Adipocyte (in vitro differentiated cells): ENCODE data around the gene DIRAS1.

Experiments
- DNase-seq: peaks from one replicate; pipeline ENCODE4 v3.0.0-alpha.2; 2015; ENCODE audit warnings: low read depth
- H3K27me3 ChIP-seq: replicated peaks from 2 replicates; pipeline ENCODE4 v1.7.0; 2013; ENCODE audit warnings: mild to moderate bottlenecking, low read length, moderate library complexity; ENCODE audit not compliant: control insufficient read depth, insufficient read depth
- H3K36me3 ChIP-seq: 2 replicates; pipeline ENCODE4 v1.7.0; 2013; ENCODE audit warnings: low read length, mild to moderate bottlenecking, moderate library complexity; ENCODE audit not compliant: control insufficient read depth, insufficient read depth, severe bottlenecking
- H3K4me1 ChIP-seq: 2 replicates; pipeline ENCODE4 v1.7.0; 2013; ENCODE audit warnings: mild to moderate bottlenecking, low read length, moderate library complexity; ENCODE audit not compliant: control insufficient read depth, insufficient read depth
- H3K4me3 ChIP-seq: 2 replicates; pipeline ENCODE4 v1.7.0; 2013; ENCODE audit warnings: mild to moderate bottlenecking, low read length, moderate library complexity
- H3K9ac ChIP-seq: 2 replicates; pipeline ENCODE4 v1.7.0; 2013; ENCODE audit warnings: mild to moderate bottlenecking, low read length, moderate library complexity
- H3K9me3 ChIP-seq: 2 replicates; pipeline ENCODE4 v1.7.0; 2013; ENCODE audit warnings: mild to moderate bottlenecking, low read length, moderate library complexity; ENCODE audit not compliant: control insufficient read depth

The DIRAS1 gene

DNA sequence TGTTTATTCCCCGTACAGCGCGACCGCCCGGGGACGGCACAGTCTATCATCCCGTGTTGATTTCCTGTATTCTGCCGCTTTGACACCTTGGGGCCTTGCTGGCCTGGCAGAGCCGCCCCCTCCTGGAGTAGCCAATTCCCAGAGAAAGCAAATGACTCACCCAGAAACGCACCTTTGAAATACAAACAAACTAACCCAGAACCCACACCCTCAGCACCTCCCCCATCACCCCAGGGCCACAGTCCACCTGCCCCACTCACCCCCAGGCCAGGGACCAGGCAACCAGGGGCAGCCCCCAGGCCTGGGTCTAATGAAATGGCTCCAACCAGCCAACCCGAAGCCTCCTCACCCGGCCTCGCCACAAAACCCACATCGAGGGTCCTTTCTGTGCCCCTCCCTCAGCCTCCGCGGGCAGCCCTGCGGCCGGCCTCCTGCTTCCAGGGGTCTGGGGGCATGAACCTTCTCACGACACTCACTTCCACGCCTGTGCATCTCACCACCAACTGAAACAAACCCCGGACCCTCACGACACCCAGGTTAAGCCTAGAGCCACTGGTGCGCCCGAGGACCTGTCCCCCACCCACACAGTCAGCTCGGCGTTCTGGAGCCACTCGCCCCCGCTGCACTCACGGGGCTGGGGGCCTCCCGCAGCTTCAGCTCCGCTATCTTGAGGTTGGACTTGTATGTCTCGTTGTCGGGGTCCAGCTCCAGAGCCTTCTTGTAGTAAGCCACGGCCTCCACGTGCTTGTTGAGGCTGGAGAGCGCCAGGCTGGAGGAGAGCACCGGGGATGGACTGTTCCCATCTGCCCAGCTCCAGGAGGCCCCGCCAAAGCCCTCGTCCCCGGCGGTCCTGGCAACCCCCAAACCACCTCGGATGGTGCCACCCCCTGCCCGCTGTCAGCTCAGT, 41.0 kb upstream of the DIRAS1 start:
- peaks cover 82% of the 10 kb centered on the region for H3K36me3 ChIP-seq

DNA sequence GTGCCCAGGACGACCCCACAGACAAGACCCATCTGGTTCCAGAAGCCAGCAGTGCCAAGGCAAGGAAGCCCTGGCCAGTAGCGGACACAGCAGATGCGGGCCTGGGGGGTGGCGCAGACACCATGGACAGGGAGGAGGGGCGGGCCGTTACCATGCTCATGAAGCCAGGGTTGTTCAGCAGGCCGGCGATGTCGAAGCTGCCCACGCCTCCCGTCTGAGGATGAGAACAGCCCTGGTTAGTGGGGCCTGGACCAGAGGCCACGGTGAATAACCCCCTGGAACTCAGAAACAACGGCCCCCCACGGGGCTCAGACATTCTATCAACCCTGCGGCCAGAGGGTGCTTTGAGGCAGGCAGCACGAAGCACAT, 40.1 kb upstream of the DIRAS1 start:
- Histone ChIP-seq H3K36me3 (peaks cover 78% of the 10 kb centered on the region), H3K4me1 (no peaks in the 10 kb centered on the region), H3K27me3 (no peaks in the 10 kb centered on the region), H3K9me3 (no peaks in the 10 kb centered on the region), H3K9ac (no peak overlapping the region), H3K4me3 (no peak overlapping the region)
- no peak for DNase-seq

More for the DNA sequence above, 41.0 kb upstream of the DIRAS1 start:
- DNase-seq, result no peak
- Histone ChIP-seq H3K9ac (no peak overlapping the region), H3K4me1 (no peaks in the 10 kb centered on the region), H3K27me3 (no peaks in the 10 kb centered on the region), H3K9me3 (no peaks in the 10 kb centered on the region), H3K4me3 (no peak overlapping the region)

DNA sequence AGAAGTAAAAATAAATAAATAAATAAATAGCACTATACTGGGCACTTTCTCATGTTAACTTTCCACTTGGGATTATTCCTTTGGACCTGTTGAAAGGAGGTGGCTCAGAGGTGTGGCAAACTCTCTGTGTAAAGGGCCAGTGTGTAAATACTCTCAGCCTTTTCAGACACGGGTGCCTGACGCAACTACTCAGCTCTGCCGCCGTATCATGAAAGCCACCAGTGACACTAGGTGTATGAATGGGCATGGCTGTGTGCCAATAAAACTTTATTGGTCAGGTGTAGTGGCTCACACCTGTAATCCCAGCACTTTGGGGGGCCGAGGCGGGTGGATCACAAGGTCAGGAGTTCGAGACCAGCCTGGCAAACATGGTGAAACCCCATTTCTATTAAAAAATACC, 38.8 kb upstream of the DIRAS1 start:
- H3K9ac ChIP-seq, result no peak overlapping the region
- peaks cover 78% of the 10 kb centered on the region for H3K36me3 ChIP-seq
- H3K4me3 ChIP-seq, result no peak overlapping the region
- no peak for DNase-seq
- no peaks in the 10 kb centered on the region for H3K9me3 ChIP-seq
- H3K4me1 ChIP-seq, result no peaks in the 10 kb centered on the region
- no peaks in the 10 kb centered on the region for H3K27me3 ChIP-seq

DNA sequence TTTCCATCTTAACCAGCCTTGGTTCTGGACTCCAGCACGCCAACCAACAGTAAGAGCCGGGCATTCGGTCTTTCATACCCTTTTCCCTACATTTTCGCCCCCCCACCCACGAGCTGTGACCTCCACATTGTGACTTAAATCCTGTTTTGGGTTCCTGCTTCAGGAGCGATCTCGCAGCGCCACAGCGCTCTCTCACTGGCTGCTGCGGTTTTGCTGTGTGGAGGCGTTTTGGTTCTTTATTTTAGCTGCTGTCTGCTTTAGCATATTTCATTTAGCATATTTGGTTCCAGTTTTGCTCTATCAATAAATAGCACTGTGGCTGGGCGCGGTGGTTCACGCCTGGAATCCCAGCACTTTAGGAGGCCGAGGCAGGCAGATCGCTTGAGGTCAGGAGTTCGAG, 38.2 kb upstream of the DIRAS1 start:
- peaks cover 79% of the 10 kb centered on the region for H3K36me3 ChIP-seq
- no peaks in the 10 kb centered on the region for H3K9me3 ChIP-seq
- H3K4me1 ChIP-seq, result no peaks in the 10 kb centered on the region
- no peak overlapping the region for H3K9ac ChIP-seq
- no peak overlapping the region for H3K4me3 ChIP-seq
- no peaks in the 10 kb centered on the region for H3K27me3 ChIP-seq
- no peak for DNase-seq

DNA sequence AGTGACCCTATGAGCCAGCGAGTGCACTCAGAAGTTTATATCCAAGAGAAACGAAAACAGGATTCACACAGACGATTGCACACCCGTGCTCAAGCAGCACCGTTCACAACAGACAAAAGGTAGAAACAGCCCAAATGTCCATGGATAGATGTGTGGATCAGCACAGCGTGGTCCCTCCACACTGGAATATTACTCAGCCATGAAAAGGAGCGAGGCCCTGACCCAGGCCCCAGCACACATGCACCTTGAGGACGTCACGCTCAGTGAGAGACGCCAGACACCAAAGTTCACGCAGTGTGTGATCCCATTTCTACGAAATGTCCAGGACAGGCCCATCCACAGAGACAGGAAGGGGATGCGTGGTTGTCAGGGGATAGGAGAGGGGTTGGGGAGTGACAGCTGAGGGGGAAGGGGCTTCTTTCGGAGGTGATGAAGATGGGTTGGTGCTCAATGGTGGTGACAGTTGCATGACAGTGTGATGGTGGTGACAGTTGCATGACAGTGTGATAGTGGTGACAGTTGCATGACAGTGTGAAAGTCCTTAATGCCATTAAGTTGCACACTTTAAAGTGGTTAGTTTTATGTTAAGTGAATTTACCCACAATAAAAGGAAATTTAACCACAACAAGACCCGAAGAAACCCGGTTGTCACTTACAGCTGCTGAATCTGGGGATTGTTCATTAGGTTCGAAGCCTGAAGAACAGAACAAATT, 37.6 kb upstream of the DIRAS1 start:
- Histone ChIP-seq H3K4me1 (no peaks in the 10 kb centered on the region), H3K9ac (no peak overlapping the region), H3K9me3 (no peaks in the 10 kb centered on the region), H3K36me3 (peaks cover 79% of the 10 kb centered on the region), H3K4me3 (no peak overlapping the region), H3K27me3 (no peaks in the 10 kb centered on the region)
- no peak for DNase-seq

DNA sequence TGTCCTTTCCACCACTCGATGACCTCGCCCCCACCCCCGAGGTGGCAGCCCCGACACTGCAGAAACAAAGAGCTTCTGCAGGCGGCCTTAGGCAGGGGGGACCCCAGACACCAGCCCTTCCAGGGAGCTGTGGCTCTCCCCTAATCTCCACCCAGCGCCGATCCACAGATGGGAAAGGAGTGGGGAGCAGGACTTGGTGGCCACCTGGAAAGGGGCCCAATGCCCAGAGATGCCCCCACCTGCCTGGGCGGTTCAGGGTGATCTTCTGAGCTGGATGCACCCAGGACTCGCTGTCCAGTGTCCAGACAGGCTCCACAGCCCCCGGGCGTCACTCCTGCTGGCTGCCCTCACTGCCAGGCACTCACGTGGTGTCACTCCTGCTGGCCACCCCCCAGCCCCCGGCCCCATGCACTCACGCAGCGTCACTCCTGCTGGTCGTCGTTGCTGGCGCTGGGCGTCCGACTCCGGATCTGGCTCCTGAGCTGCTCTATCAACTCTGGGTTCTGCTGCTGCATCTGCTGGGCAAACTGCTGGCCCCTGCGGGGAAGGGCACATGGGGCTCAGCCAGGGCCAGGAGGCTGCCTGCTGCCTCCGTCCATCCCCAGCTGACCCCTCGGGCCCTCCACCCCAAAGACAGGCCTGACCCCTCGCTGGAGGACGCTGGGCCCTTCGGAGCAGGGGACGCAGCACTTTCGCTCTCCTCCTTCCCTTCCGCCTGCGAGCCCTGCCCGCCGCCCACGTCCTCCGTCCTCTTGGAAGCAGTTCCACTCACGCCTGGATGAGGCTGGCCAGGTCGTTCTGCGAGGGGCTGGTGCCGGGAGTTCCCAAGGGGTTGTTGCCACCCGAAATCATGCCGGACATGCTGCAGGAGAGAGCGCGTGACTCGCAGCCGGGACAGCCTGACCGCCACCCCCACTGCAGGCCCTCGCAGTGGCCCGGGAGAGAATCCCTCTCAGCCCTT, 36.0 kb upstream of the DIRAS1 start:
- Histone ChIP-seq H3K4me3 (no peak overlapping the region), H3K9me3 (no peaks in the 10 kb centered on the region), H3K4me1 (no peaks in the 10 kb centered on the region), H3K9ac (no peak overlapping the region), H3K36me3 (peaks cover 70% of the 10 kb centered on the region), H3K27me3 (no peaks in the 10 kb centered on the region)
- DNase-seq, result no peak

DNA sequence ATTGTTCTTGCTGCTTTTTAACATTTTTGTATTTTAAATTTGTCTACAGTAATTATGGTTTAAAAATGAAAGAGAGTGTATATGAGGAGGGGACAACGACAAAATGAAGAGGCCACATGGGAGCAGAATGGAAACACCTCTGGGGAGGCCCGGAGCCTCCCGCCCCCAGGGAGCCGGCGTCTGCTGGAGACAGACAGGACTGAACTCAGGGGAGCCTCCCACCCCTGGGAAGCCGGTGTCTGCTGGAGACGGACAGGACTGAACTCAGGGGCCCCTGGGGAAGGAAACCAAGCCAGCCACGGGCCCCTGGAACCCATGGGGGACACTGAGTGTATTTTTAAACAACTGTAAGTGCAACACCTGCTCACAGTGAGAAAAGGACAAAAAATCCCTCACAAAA, 35.3 kb upstream of the DIRAS1 start:
- Histone ChIP-seq H3K9ac (no peak overlapping the region), H3K4me1 (no peaks in the 10 kb centered on the region), H3K36me3 (peaks cover 64% of the 10 kb centered on the region), H3K9me3 (no peaks in the 10 kb centered on the region), H3K4me3 (no peak overlapping the region), H3K27me3 (no peaks in the 10 kb centered on the region)
- no peak for DNase-seq

DNA sequence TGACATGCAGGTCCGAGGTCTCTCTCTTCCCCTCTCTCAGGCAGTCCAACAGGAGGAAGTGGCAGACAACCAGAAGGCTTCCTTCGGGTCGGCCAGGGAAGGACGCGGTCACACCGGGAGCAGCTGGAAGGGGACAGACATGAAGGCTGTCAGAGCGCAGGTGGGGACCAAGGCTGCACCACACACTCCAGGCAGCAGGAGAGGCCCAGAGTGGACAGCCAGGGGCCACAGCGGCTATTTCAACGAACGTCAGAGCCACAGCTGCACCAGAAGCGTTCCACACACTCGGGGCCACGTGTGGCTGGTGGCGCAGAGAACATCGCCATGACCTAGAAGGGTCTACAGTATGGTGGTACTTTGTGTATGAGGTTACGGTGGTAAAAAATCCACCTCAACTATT, 34.6 kb upstream of the DIRAS1 start:
- H3K4me3 ChIP-seq, result no peak overlapping the region
- H3K4me1 ChIP-seq, result no peaks in the 10 kb centered on the region
- no peaks in the 10 kb centered on the region for H3K9me3 ChIP-seq
- no peaks in the 10 kb centered on the region for H3K27me3 ChIP-seq
- H3K36me3 ChIP-seq, result peaks cover 57% of the 10 kb centered on the region
- no peak overlapping the region for H3K9ac ChIP-seq
- no peak for DNase-seq

DNA sequence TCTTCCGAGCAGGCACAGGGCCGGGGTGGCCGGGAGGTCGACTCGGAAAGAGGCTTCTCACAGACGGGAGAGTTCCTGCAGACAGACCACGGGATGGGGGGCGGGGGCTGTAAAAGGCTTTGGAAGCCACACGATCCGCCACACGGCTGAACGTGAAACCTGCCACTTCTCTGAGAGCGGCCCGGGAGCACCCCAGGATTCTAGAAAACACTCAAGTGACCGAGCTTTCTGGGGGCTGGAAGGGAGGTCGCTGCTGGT, 34.2 kb upstream of the DIRAS1 start:
- Histone ChIP-seq H3K9me3 (no peaks in the 10 kb centered on the region), H3K36me3 (peaks cover 53% of the 10 kb centered on the region), H3K9ac (no peak overlapping the region), H3K4me3 (no peak overlapping the region), H3K27me3 (no peaks in the 10 kb centered on the region), H3K4me1 (no peaks in the 10 kb centered on the region)
- DNase-seq, result no peak

DNA sequence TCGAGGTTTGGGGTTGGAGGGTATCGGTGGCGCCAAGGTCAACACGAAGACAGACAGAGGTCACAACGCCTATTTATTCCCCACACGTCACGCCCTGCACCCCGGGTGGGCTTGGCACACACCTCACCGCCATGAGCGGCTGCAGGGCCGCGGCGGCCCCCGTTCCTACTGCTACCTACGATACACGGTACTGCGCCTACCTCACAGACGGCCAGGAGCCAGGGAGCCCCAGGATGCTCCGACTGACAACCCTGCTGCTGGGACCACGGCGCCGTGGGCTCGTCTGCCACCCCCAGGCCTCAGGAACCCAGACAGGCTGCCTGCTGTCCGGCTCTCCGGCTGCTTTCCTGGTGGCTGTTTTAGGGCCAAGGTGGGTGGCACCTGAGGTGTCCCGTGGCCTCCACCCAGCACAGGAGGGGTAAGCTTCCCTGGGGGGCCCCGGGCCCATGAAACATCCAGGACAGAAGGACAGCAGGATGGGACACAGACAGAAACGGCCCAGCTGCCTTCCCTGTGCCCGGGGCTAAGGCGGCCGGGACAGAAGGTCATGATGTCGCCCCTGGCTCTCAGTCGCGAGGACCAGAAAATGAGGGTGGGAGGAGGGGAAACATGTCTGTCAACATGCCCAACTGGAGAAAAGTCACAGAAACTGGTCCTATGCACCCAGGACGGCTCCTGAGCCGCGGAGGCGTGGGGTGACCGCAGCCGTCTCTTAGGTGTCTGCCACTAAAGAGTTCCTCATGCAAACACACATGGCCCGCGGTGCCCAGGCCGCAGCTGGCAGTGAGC, 33.7 kb upstream of the DIRAS1 start:
- no peak overlapping the region for H3K9ac ChIP-seq
- H3K4me1 ChIP-seq, result no peaks in the 10 kb centered on the region
- H3K27me3 ChIP-seq, result no peaks in the 10 kb centered on the region
- H3K36me3 ChIP-seq, result peaks cover 52% of the 10 kb centered on the region
- H3K9me3 ChIP-seq, result no peaks in the 10 kb centered on the region
- H3K4me3 ChIP-seq, result no peak overlapping the region
- DNase-seq, result no peak
